ENCODE data around the gene HOXD13.

The HOXD13 gene

GRCh38 chr2:176122052-176122682 lies 29.6 kb downstream of the HOXD13 start:
- no peaks in the 10 kb centered on the region for H3K9me3 ChIP-seq (ENCODE audit: control insufficient read depth in 2 of 2, low read length in 2 of 2)
- peak overlapping the region; percentile 63 to 67 for H3K4me3 ChIP-seq (ENCODE audit: low read length in 2 of 2)
- peaks cover 63 to 64% of the 10 kb centered on the region in 2 donors for H3K27me3 ChIP-seq (ENCODE audit: control insufficient read depth in 2 of 2, insufficient read depth in 2 of 2, low read length in 2 of 2)
- no peaks in the 10 kb centered on the region for H3K4me1 ChIP-seq (ENCODE audit: control insufficient read depth in 2 of 2, insufficient read depth in 2 of 2, low read length in 2 of 2)
- no peaks in the 10 kb centered on the region for H3K36me3 ChIP-seq (ENCODE audit: control insufficient read depth in 2 of 2, insufficient read depth in 2 of 2, low read length in 2 of 2)
- H3K9ac ChIP-seq (ENCODE audit: low read depth in 1 of 2, low read length in 2 of 2): peak overlapping the region in 1 of 2 donors; percentile 53
- peak overlapping the region; percentile 21 to 58 for H3K27ac ChIP-seq (ENCODE audit: low read depth in 2 of 2, low read length in 2 of 2)

- Histone ChIP-seq H3K9me3 (ENCODE audit: control insufficient read depth in 2 of 2, low read length in 2 of 2) (no peaks in the 10 kb centered on the region), H3K27ac (ENCODE audit: low read depth in 2 of 2, low read length in 2 of 2) (peak within 1 kb of the TSS; percentile 21 to 58), H3K36me3 (ENCODE audit: control insufficient read depth in 2 of 2, insufficient read depth in 2 of 2, low read length in 2 of 2) (no peaks in the 10 kb centered on the region), H3K4me3 (ENCODE audit: low read length in 2 of 2) (peak within 1 kb of the TSS; percentile 63 to 67), H3K27me3 (ENCODE audit: control insufficient read depth in 2 of 2, insufficient read depth in 2 of 2, low read length in 2 of 2) (peaks cover 56 to 64% of the 10 kb centered on the region in 2 donors), H3K9ac (ENCODE audit: low read depth in 1 of 2, low read length in 2 of 2) (peak within 1 kb of the TSS in 1 of 2 donors; percentile 53), H3K4me1 (ENCODE audit: control insufficient read depth in 2 of 2, insufficient read depth in 2 of 2, low read length in 2 of 2) (no peaks in the 10 kb centered on the region)
Measured at GRCh38 chr2:176122683-176123410, 30.3 kb downstream of the HOXD13 start, which contains the start of gene HOXD9. Gene HOXD9 (plus strand): TSS chr2:176122719. CDS start chr2:176122769, 50 bp downstream.

GRCh38 chr2:176123411-176124109 lies 31.0 kb downstream of the HOXD13 start:
- Histone ChIP-seq H3K27me3 (ENCODE audit: control insufficient read depth in 2 of 2, insufficient read depth in 2 of 2, low read length in 2 of 2) (peaks cover 49 to 58% of the 10 kb centered on the region in 2 donors), H3K9me3 (ENCODE audit: control insufficient read depth in 2 of 2, low read length in 2 of 2) (no peaks in the 10 kb centered on the region), H3K4me1 (ENCODE audit: control insufficient read depth in 2 of 2, insufficient read depth in 2 of 2, low read length in 2 of 2) (peaks cover 3% of the 10 kb centered on the region in 2 donors), H3K36me3 (ENCODE audit: control insufficient read depth in 2 of 2, insufficient read depth in 2 of 2, low read length in 2 of 2) (no peaks in the 10 kb centered on the region), H3K4me3 (ENCODE audit: low read length in 2 of 2) (peak overlapping the region; percentile 63 to 67), H3K9ac (ENCODE audit: low read depth in 1 of 2, low read length in 2 of 2) (peak overlapping the region in 1 of 2 donors; percentile 53), H3K27ac (ENCODE audit: low read depth in 2 of 2, low read length in 2 of 2) (peak overlapping the region in 1 of 2 donors; percentile 58)

GRCh38 chr2:176124110-176124946 lies 31.8 kb downstream of the HOXD13 start:
- Histone ChIP-seq H3K27ac (ENCODE audit: low read depth in 2 of 2, low read length in 2 of 2) (no peak overlapping the region), H3K9ac (ENCODE audit: low read depth in 1 of 2, low read length in 2 of 2) (no peak overlapping the region), H3K27me3 (ENCODE audit: control insufficient read depth in 2 of 2, insufficient read depth in 2 of 2, low read length in 2 of 2) (peaks cover 45 to 54% of the 10 kb centered on the region in 2 donors), H3K4me3 (ENCODE audit: low read length in 2 of 2) (peak overlapping the region in 1 of 2 donors; percentile 67), H3K9me3 (ENCODE audit: control insufficient read depth in 2 of 2, low read length in 2 of 2) (no peaks in the 10 kb centered on the region), H3K36me3 (ENCODE audit: control insufficient read depth in 2 of 2, insufficient read depth in 2 of 2, low read length in 2 of 2) (no peaks in the 10 kb centered on the region), H3K4me1 (ENCODE audit: control insufficient read depth in 2 of 2, insufficient read depth in 2 of 2, low read length in 2 of 2) (peaks cover 5 to 7% of the 10 kb centered on the region in 2 donors)

- Histone ChIP-seq H3K27me3 (ENCODE audit: control insufficient read depth in 2 of 2, insufficient read depth in 2 of 2, low read length in 2 of 2) (peaks cover 38 to 45% of the 10 kb centered on the region in 2 donors), H3K27ac (ENCODE audit: low read depth in 2 of 2, low read length in 2 of 2) (no peak overlapping the region), H3K4me1 (ENCODE audit: control insufficient read depth in 2 of 2, insufficient read depth in 2 of 2, low read length in 2 of 2) (peaks cover 5 to 7% of the 10 kb centered on the region in 2 donors), H3K4me3 (ENCODE audit: low read length in 2 of 2) (no peak overlapping the region), H3K9me3 (ENCODE audit: control insufficient read depth in 2 of 2, low read length in 2 of 2) (no peaks in the 10 kb centered on the region), H3K9ac (ENCODE audit: low read depth in 1 of 2, low read length in 2 of 2) (no peak overlapping the region), H3K36me3 (ENCODE audit: control insufficient read depth in 2 of 2, insufficient read depth in 2 of 2, low read length in 2 of 2) (no peaks in the 10 kb centered on the region)
Measured at GRCh38 chr2:176124947-176125771, 32.6 kb downstream of the HOXD13 start.

- no peak overlapping the region for H3K27ac ChIP-seq (ENCODE audit: low read depth in 2 of 2, low read length in 2 of 2)
- H3K36me3 ChIP-seq (ENCODE audit: control insufficient read depth in 2 of 2, insufficient read depth in 2 of 2, low read length in 2 of 2): no peaks in the 10 kb centered on the region
- peaks cover 34 to 40% of the 10 kb centered on the region in 2 donors for H3K27me3 ChIP-seq (ENCODE audit: control insufficient read depth in 2 of 2, insufficient read depth in 2 of 2, low read length in 2 of 2)
- H3K4me1 ChIP-seq (ENCODE audit: control insufficient read depth in 2 of 2, insufficient read depth in 2 of 2, low read length in 2 of 2): peaks cover 5 to 7% of the 10 kb centered on the region in 2 donors
- no peaks in the 10 kb centered on the region for H3K9me3 ChIP-seq (ENCODE audit: control insufficient read depth in 2 of 2, low read length in 2 of 2)
- no peak overlapping the region for H3K9ac ChIP-seq (ENCODE audit: low read depth in 1 of 2, low read length in 2 of 2)
- no peak overlapping the region for H3K4me3 ChIP-seq (ENCODE audit: low read length in 2 of 2)
Measured at GRCh38 chr2:176125772-176126054, 33.2 kb downstream of the HOXD13 start.

GRCh38 chr2:176126929-176127773 lies 34.6 kb downstream of the HOXD13 start:
- no peaks in the 10 kb centered on the region for H3K9me3 ChIP-seq (ENCODE audit: control insufficient read depth in 2 of 2, low read length in 2 of 2)
- H3K4me1 ChIP-seq (ENCODE audit: control insufficient read depth in 2 of 2, insufficient read depth in 2 of 2, low read length in 2 of 2): peaks cover 5 to 7% of the 10 kb centered on the region in 2 donors
- H3K27me3 ChIP-seq (ENCODE audit: control insufficient read depth in 2 of 2, insufficient read depth in 2 of 2, low read length in 2 of 2): peaks cover 27 to 34% of the 10 kb centered on the region in 2 donors
- H3K36me3 ChIP-seq (ENCODE audit: control insufficient read depth in 2 of 2, insufficient read depth in 2 of 2, low read length in 2 of 2): no peaks in the 10 kb centered on the region
- H3K4me3 ChIP-seq (ENCODE audit: low read length in 2 of 2): no peak overlapping the region
- H3K27ac ChIP-seq (ENCODE audit: low read depth in 2 of 2, low read length in 2 of 2): no peak overlapping the region
- H3K9ac ChIP-seq (ENCODE audit: low read depth in 1 of 2, low read length in 2 of 2): no peak overlapping the region

- Histone ChIP-seq H3K36me3 (ENCODE audit: control insufficient read depth in 2 of 2, insufficient read depth in 2 of 2, low read length in 2 of 2) (no peaks in the 10 kb centered on the region), H3K4me1 (ENCODE audit: control insufficient read depth in 2 of 2, insufficient read depth in 2 of 2, low read length in 2 of 2) (peaks cover 5 to 7% of the 10 kb centered on the region in 2 donors), H3K4me3 (ENCODE audit: low read length in 2 of 2) (no peak overlapping the region), H3K27me3 (ENCODE audit: control insufficient read depth in 2 of 2, insufficient read depth in 2 of 2, low read length in 2 of 2) (peaks cover 27 to 35% of the 10 kb centered on the region in 2 donors), H3K9ac (ENCODE audit: low read depth in 1 of 2, low read length in 2 of 2) (no peak overlapping the region), H3K27ac (ENCODE audit: low read depth in 2 of 2, low read length in 2 of 2) (no peak overlapping the region), H3K9me3 (ENCODE audit: control insufficient read depth in 2 of 2, low read length in 2 of 2) (no peaks in the 10 kb centered on the region)
Measured at GRCh38 chr2:176127774-176128072, 35.2 kb downstream of the HOXD13 start.

Measured in mucosa of rectum (tissue), 2 donors.